Measurements from ENCODE around the gene MINK1.

DNA sequence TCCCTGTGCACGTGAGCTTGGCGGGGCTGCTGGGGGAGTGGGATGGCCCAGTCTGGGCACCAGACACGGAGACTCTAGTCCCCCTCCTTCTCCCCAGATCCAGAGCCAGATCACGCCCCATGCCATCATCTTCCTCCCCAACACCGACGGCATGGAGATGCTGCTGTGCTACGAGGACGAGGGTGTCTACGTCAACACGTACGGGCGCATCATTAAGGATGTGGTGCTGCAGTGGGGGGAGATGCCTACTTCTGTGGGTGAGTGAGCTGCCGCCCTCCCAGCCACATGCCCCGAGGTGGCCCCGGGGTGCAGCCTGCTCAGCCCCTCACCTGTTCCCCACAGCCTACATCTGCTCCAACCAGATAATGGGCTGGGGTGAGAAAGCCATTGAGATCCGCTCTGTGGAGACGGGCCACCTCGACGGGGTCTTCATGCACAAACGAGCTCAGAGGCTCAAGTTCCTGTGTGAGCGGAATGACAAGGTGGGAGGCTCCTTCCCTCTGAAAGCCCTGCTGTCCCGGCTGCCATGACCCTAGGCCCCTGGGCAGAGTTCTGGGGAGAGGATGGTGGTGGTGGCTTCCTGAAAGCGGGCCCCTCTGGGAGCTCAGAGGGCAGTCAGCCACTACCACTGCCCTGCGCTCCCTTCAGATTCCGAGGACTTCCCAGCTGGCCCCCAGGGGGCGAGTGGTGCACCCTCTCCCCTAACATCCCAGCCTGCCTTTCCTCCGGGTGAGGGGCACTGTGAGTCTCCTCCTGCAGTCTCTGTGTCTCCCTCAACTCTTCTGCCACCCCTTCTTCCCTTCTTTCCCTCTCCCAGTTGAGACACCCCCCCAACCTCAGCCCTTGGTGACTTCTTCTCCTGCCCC lies 63.4 kb downstream of the MINK1 start:
- TF ChIP-seq FOXA1 (IDR thresholded peaks at IDR 0.05) (no peak), HDGF (IDR thresholded peaks at IDR 0.05; ENCODE audit: borderline replicate concordance) (no peak), LEF1 (IDR thresholded peaks at IDR 0.05; ENCODE audit: borderline replicate concordance) (no peak), CTBP1 (IDR thresholded peaks at IDR 0.05; ENCODE audit: borderline replicate concordance) (no peak), TARDBP (IDR thresholded peaks at IDR 0.05) (no peak), SUZ12 (IDR thresholded peaks at IDR 0.05) (no peak), ELF4 (IDR thresholded peaks at IDR 0.05) (no peak), ZNF384 (IDR thresholded peaks at IDR 0.05) (no peak), FOXK2 (IDR thresholded peaks at IDR 0.05) (no peak), BHLHE40 (IDR thresholded peaks at IDR 0.05; ENCODE audit: borderline replicate concordance) (no peak), FOXM1 (IDR thresholded peaks at IDR 0.05; ENCODE audit: borderline replicate concordance) (no peak), SP1 (IDR thresholded peaks at IDR 0.05) (no peak)
